GM23338 (cell line): ENCODE measurements around the gene TTC8. TPM values are rescaled to one million over a fixed set of nuclear protein-coding genes. Genes with fewer than 3 reads are reported as not detected.

Source experiments
- ATAC-seq: fragments of 200-7000 bp; cut with Tn5 transposase; 3 replicates; pipeline ENCODE4 v1.9.1; 2020
- DNase-seq: peaks from one replicate; pipeline ENCODE4 v3.0.0-alpha.2; 2015; ENCODE audit warnings: low spot score
- H2AFZ ChIP-seq: fragments of 200-600 bp; sonication (generic); 2 replicates; pipeline ENCODE4 v1.8.0; 2016; ENCODE audit warnings: antibody characterized with exemption, mild to moderate bottlenecking, moderate library complexity
- H3F3A ChIP-seq: fragments of 200-600 bp; sonication (generic); replicated peaks from 2 replicates; pipeline ENCODE4 v1.8.0; 2017; ENCODE audit warnings: antibody characterized with exemption, mixed run types, low read depth
- H3K27ac ChIP-seq: fragments of 200-600 bp; sonication (generic); 2 replicates; pipeline ENCODE4 v1.6.1; 2016; ENCODE audit warnings: low read depth
- H3K27me3 ChIP-seq: fragments of 200-600 bp; sonication (generic); 2 replicates; pipeline ENCODE4 v1.8.0; 2016; ENCODE audit warnings: mild to moderate bottlenecking, mixed run types, moderate library complexity; ENCODE audit not compliant: insufficient read depth
- H3K36me3 ChIP-seq: fragments of 200-600 bp; sonication (generic); 2 replicates; pipeline ENCODE4 v1.8.0; 2016; ENCODE audit warnings: mild to moderate bottlenecking; ENCODE audit not compliant: insufficient read depth
- H3K4me1 ChIP-seq: fragments of 200-600 bp; sonication (generic); 2 replicates; pipeline ENCODE4 v1.8.0; 2016; ENCODE audit warnings: mild to moderate bottlenecking, moderate library complexity; ENCODE audit not compliant: insufficient read depth
- H3K4me2 ChIP-seq: fragments of 200-600 bp; sonication (generic); 2 replicates; pipeline ENCODE4 v1.7.1; 2017; ENCODE audit warnings: mixed run types
- H3K4me3 ChIP-seq: fragments of 200-600 bp; sonication (generic); 2 replicates; pipeline ENCODE4 v1.6.1; 2016; ENCODE audit warnings: mixed run types
- H3K79me2 ChIP-seq: fragments of 200-600 bp; sonication (generic); replicated peaks from 2 replicates; pipeline ENCODE4 v1.8.0; 2017; ENCODE audit warnings: mild to moderate bottlenecking; ENCODE audit not compliant: insufficient read depth
- H3K9me2 ChIP-seq: fragments of 200-600 bp; sonication (generic); 2 replicates; pipeline ENCODE4 v1.8.0; 2017; ENCODE audit not compliant: insufficient read depth
- H4K20me1 ChIP-seq: fragments of 200-600 bp; sonication (generic); replicated peaks from 2 replicates; pipeline ENCODE4 v1.8.0; 2017; ENCODE audit warnings: mild to moderate bottlenecking; ENCODE audit not compliant: insufficient read depth
- H3K27ac Mint-ChIP-seq: 2 replicates; pipeline ENCODE4 v1.8.0; 2020; ENCODE audit warnings: inconsistent platforms, mild to moderate bottlenecking, moderate library complexity, mixed read lengths
- H3K27me3 Mint-ChIP-seq: 3 replicates; pipeline ENCODE4 v1.8.0; 2022; ENCODE audit warnings: low read depth, mild to moderate bottlenecking, moderate library complexity, mixed read lengths, inconsistent platforms; ENCODE audit not compliant: insufficient read depth, poor library complexity
- H3K36me3 Mint-ChIP-seq: 3 replicates; pipeline ENCODE4 v1.8.0; 2021; ENCODE audit warnings: low read depth, mild to moderate bottlenecking, inconsistent platforms, moderate library complexity, mixed read lengths
- H3K4me1 Mint-ChIP-seq: 3 replicates; pipeline ENCODE4 v1.8.0; 2020; ENCODE audit warnings: mild to moderate bottlenecking, inconsistent platforms, mixed read lengths
- H3K4me3 Mint-ChIP-seq: 3 replicates; pipeline ENCODE4 v1.8.0; 2021; ENCODE audit warnings: moderate library complexity, mild to moderate bottlenecking, inconsistent platforms, mixed read lengths
- H3K9me3 Mint-ChIP-seq: 3 replicates; pipeline ENCODE4 v1.8.0; 2020; ENCODE audit warnings: moderate library complexity, mild to moderate bottlenecking, inconsistent platforms, mixed read lengths
- CREB1 ChIP-seq: fragments of 250-450 bp; sonication (Bioruptor Pico); IDR thresholded peaks from 2 replicates; pipeline ENCODE4 v1.5.0; 2020; ENCODE audit warnings: low read depth, mild to moderate bottlenecking, moderate library complexity
- CTCF ChIP-seq, 2 experiments: fragments of 200-600 bp in 1 of 2; sonication (generic) in 1 of 2; conservative IDR thresholded peaks; 2 replicates each; pipeline versions ENCODE4 v1.5.1 to v1.6.1; 2016 to 2017; ENCODE audit warnings: antibody characterized with exemption in 2 of 2, low read depth in 2 of 2, mild to moderate bottlenecking in 2 of 2, moderate library complexity in 1 of 2
- EZH2 ChIP-seq: fragments of 200-600 bp; sonication (generic); IDR thresholded peaks from one replicate; pipeline ENCODE4 v1.8.0; 2017; ENCODE audit warnings: antibody characterized with exemption, mild to moderate bottlenecking, low read depth; ENCODE audit not compliant: unreplicated experiment
- EZH2phosphoT487 ChIP-seq: fragments of 200-600 bp; sonication (generic); IDR thresholded peaks from one replicate; pipeline ENCODE4 v1.8.1; 2018; ENCODE audit warnings: antibody characterized with exemption; ENCODE audit not compliant: unreplicated experiment
- JUNB ChIP-seq: IDR thresholded peaks from one replicate; pipeline ENCODE4 v1.6.1; 2016; ENCODE audit warnings: antibody characterized with exemption; ENCODE audit not compliant: unreplicated experiment
- NANOG ChIP-seq: IDR thresholded peaks from 2 replicates; pipeline ENCODE4 v1.6.1; 2016; ENCODE audit warnings: antibody characterized with exemption, borderline replicate concordance
- POLR2AphosphoS5 ChIP-seq: IDR thresholded peaks from 2 replicates; pipeline ENCODE4 v1.6.1; 2016; ENCODE audit warnings: antibody characterized with exemption, low read depth
- REST ChIP-seq: IDR thresholded peaks from one replicate; pipeline ENCODE4 v1.6.1; 2018; ENCODE audit warnings: antibody characterized with exemption; ENCODE audit not compliant: unreplicated experiment
- STAT1 ChIP-seq: IDR thresholded peaks from one replicate; pipeline ENCODE4 v1.6.1; 2016; ENCODE audit warnings: antibody characterized with exemption; ENCODE audit not compliant: unreplicated experiment
- ZNF114 ChIP-seq: fragments of 250-450 bp; sonication (Bioruptor Pico); IDR thresholded peaks from 2 replicates; pipeline ENCODE4 v1.5.0; 2020; ENCODE audit warnings: mild to moderate bottlenecking, moderate library complexity
- ZNF331 ChIP-seq: fragments of 250-450 bp; sonication (Bioruptor Pico); IDR thresholded peaks from 2 replicates; pipeline ENCODE4 v1.5.0; 2020; ENCODE audit warnings: low read depth, mild to moderate bottlenecking, moderate library complexity
- polyA plus RNA-seq: library from polyadenylated mRNA; unstranded; fragments of >200 nt; fragmentation: Nextera tagmentation; extraction: Ambion mirVana; gene quantifications from 2 replicates; pipeline ENCODE4 v1.2.1, GENCODE V29; 2016
- total RNA-seq: library from RNA; depleted of rRNA; stranded (reverse); fragments of >200 nt; shearing (Covaris generic); gene quantifications from 2 replicates; pipeline ENCODE4 v1.2.3, GENCODE V29; 2014

The TTC8 gene
- total and polyA plus RNA-seq, 2 experiments from 2014 or later, result 7.5 to 10.5 TPM

GRCh38 chr14:88793259-88793625 lies 31.2 kb upstream of the TTC8 start:
- H4K20me1 ChIP-seq, result no peaks in the 10 kb centered on the region
- no peak overlapping the region for H3K27ac Mint-ChIP-seq
- H3K4me1 ChIP-seq, result peaks cover 4% of the 10 kb centered on the region; the same call in 1 of the 2 replicates
- peak overlapping the region; percentile 79 for H3K4me2 ChIP-seq
- no peak for TF ChIP-seq STAT1
- TF ChIP-seq CTCF (conservative IDR thresholded peaks at IDR 0.05; ENCODE audit: low read depth in 2 of 2), result no peak
- TF ChIP-seq ZNF114 (CRISPR knock-in tag), result no peak
- no peak for TF ChIP-seq CREB1 (CRISPR knock-in tag)
- no peak for TF ChIP-seq EZH2phosphoT487
- TF ChIP-seq JUNB, result no peak
- TF ChIP-seq EZH2, result no peak
- no peak for TF ChIP-seq REST
- no peak for TF ChIP-seq NANOG
- TF ChIP-seq POLR2AphosphoS5, result no peak
- no peaks in the 10 kb centered on the region for H3K79me2 ChIP-seq
- DNase-seq (no peak), ATAC-seq (peak; percentile 3; the same call in 1 of the 3 replicates)
- peaks cover 29% of the 10 kb centered on the region for H3K27me3 Mint-ChIP-seq
- H3F3A ChIP-seq, result no peaks in the 10 kb centered on the region
- no peaks in the 10 kb centered on the region for H3K9me2 ChIP-seq
- peaks cover 53% of the 10 kb centered on the region for H3K27me3 ChIP-seq
- H3K27ac ChIP-seq, result no peak overlapping the region
- peak overlapping the region; percentile 73 for H3K4me3 ChIP-seq
- peak overlapping the region; percentile 79 for H3K4me3 Mint-ChIP-seq
- H3K4me1 Mint-ChIP-seq, result no peaks in the 10 kb centered on the region
- no peaks in the 10 kb centered on the region for H3K36me3 ChIP-seq
- H3K36me3 Mint-ChIP-seq, result no peaks in the 10 kb centered on the region
- H3K9me3 Mint-ChIP-seq, result no peaks in the 10 kb centered on the region; the same call in 2 of the 3 replicates
- H2AFZ ChIP-seq, result peak overlapping the region; percentile 99

- Histone ChIP-seq H4K20me1 (no peaks in the 10 kb centered on the region), H3K36me3 (no peaks in the 10 kb centered on the region), H3K27me3 (peaks cover 16% of the 10 kb centered on the region), H2AFZ (no peak overlapping the region), H3K4me1 (no peaks in the 10 kb centered on the region), H3K4me3 (no peak overlapping the region), H3K4me2 (no peak overlapping the region), H3K27ac (no peak overlapping the region), H3K79me2 (no peaks in the 10 kb centered on the region), H3F3A (no peaks in the 10 kb centered on the region), H3K9me2 (no peaks in the 10 kb centered on the region)
- H3K27me3 Mint-ChIP-seq, result peaks cover 12% of the 10 kb centered on the region
- H3K4me3 Mint-ChIP-seq, result no peak overlapping the region
- peaks cover 1% of the 10 kb centered on the region; the same call in 1 of the 3 replicates for H3K9me3 Mint-ChIP-seq
- H3K4me1 Mint-ChIP-seq, result no peaks in the 10 kb centered on the region
- no peaks in the 10 kb centered on the region for H3K36me3 Mint-ChIP-seq
- no peak overlapping the region for H3K27ac Mint-ChIP-seq
- ATAC-seq, result peak; percentile 41; the same call in 2 of the 3 replicates
- peak; percentile 11 for DNase-seq
- TF ChIP-seq CREB1 (CRISPR knock-in tag), result no peak
- no peak for TF ChIP-seq CTCF (conservative IDR thresholded peaks at IDR 0.05; ENCODE audit: low read depth in 2 of 2)
- TF ChIP-seq STAT1, result no peak
- TF ChIP-seq EZH2phosphoT487, result no peak
- no peak for TF ChIP-seq ZNF114 (CRISPR knock-in tag)
- TF ChIP-seq POLR2AphosphoS5, result no peak
- TF ChIP-seq JUNB, result no peak
- TF ChIP-seq ZNF331, result no peak
Observed at GRCh38 chr14:88798156-88798555, 26.3 kb upstream of the TTC8 start.
